ENCODE results near the gene NR2F6.

GRCh38 chr19:17216058-17216670 is 29.6 kb downstream of the NR2F6 start:
- TF ChIP-seq CTCF (IDR thresholded peaks at IDR 0.05) (no peak), EZH2 (IDR thresholded peaks at IDR 0.05; ENCODE audit: borderline replicate concordance, insufficient read depth, low read depth, low read length, poor library complexity, severe bottlenecking) (no peak)

All from B cell (primary cell).